HepG2 (cell line): ENCODE measurements around the gene HSD17B11. TPM values are rescaled to one million over a fixed set of nuclear protein-coding genes. Genes with fewer than 3 reads are reported as not detected.

Experiments
- ARNT2 ChIP-seq: sonication (generic); formaldehyde crosslinking; IDR thresholded peaks from 2 replicates; pipeline ENCODE4 v1.8.0; 2022; ENCODE audit warnings: mild to moderate bottlenecking, low read depth, missing genetic modification reagents, moderate library complexity
- ATF1 ChIP-seq: IDR thresholded peaks from 2 replicates; pipeline ENCODE4 v1.6.1; 2016; ENCODE audit warnings: mild to moderate bottlenecking, control low read depth
- BRF2 ChIP-seq: sonication (generic); formaldehyde crosslinking; IDR thresholded peaks from 2 replicates; pipeline ENCODE4 v1.8.1; 2022; ENCODE audit warnings: mild to moderate bottlenecking, missing genetic modification reagents
- ELF3 ChIP-seq: IDR thresholded peaks from 2 replicates; pipeline ENCODE4 v1.6.1; 2016; ENCODE audit warnings: missing genetic modification reagents, missing compliant biosample characterization
- FOXM1 ChIP-seq: sonication (generic); formaldehyde crosslinking; IDR thresholded peaks from 2 replicates; pipeline ENCODE4 v1.5.0; 2020; ENCODE audit warnings: missing genetic modification reagents
- LRRFIP1 ChIP-seq: sonication (generic); formaldehyde crosslinking; conservative IDR thresholded peaks from 2 replicates; pipeline ENCODE4 v1.4.0; 2020; ENCODE audit warnings: missing genetic modification reagents
- MED1 ChIP-seq: sonication (generic); formaldehyde crosslinking; IDR thresholded peaks from 2 replicates; pipeline ENCODE4 v1.4.0; 2020; ENCODE audit warnings: missing genetic modification reagents
- NPAS2 ChIP-seq: sonication (generic); formaldehyde crosslinking; IDR thresholded peaks from 2 replicates; pipeline ENCODE4 v1.8.0; 2022; ENCODE audit warnings: mild to moderate bottlenecking, missing genetic modification reagents, borderline replicate concordance
- NR2F1 ChIP-seq, 2 experiments: fragments of 450-650 bp in 1 of 2; formaldehyde crosslinking in 1 of 2; IDR thresholded peaks; 2 replicates each; pipeline versions ENCODE4 v1.5.0 to v1.6.1; 2016 to 2020; ENCODE audit warnings: mild to moderate bottlenecking in 1 of 2, missing compliant biosample characterization in 1 of 2, missing genetic modification reagents in 1 of 2, moderate library complexity in 1 of 2
- NR2F2 ChIP-seq: IDR thresholded peaks from 2 replicates; pipeline ENCODE4 v1.6.1; 2012; ENCODE audit warnings: low read depth, inconsistent platforms, borderline replicate concordance
- PITX1 ChIP-seq: sonication (generic); formaldehyde crosslinking; IDR thresholded peaks from 2 replicates; pipeline ENCODE4 v1.5.1; 2020; ENCODE audit warnings: mild to moderate bottlenecking, missing genetic modification reagents
- POGZ ChIP-seq: sonication (generic); formaldehyde crosslinking; IDR thresholded peaks from 2 replicates; pipeline ENCODE4 v1.4.0; 2020; ENCODE audit warnings: mild to moderate bottlenecking, missing genetic modification reagents
- POLR2AphosphoS5 ChIP-seq: IDR thresholded peaks from 2 replicates; pipeline ENCODE4 v1.6.1; 2012; ENCODE audit warnings: low read depth, low read length
- RORA ChIP-seq: sonication (generic); formaldehyde crosslinking; IDR thresholded peaks from 2 replicates; pipeline ENCODE4 v1.5.0; 2020; ENCODE audit warnings: mild to moderate bottlenecking, missing genetic modification reagents, moderate library complexity
- SAP130 ChIP-seq: IDR thresholded peaks from 2 replicates; pipeline ENCODE4 v1.6.1; 2016; ENCODE audit warnings: low read depth
- SRSF4 ChIP-seq: fragments of 200-400 bp; formaldehyde crosslinking; IDR thresholded peaks from one replicate; pipeline ENCODE4 v1.6.1; 2018; ENCODE audit warnings: mild to moderate bottlenecking, low read depth, low read length, moderate library complexity; ENCODE audit not compliant: poor library complexity, severe bottlenecking
- XRCC5 ChIP-seq: fragments of 200-400 bp; formaldehyde crosslinking; optimal IDR thresholded peaks from 2 replicates; pipeline ENCODE3; 2017; ENCODE audit warnings: mild to moderate bottlenecking, low read length
- ZNF367 ChIP-seq: sonication (generic); formaldehyde crosslinking; IDR thresholded peaks from 2 replicates; pipeline ENCODE4 v1.4.0; 2020; ENCODE audit warnings: missing genetic modification reagents, borderline replicate concordance
- ZNF503 ChIP-seq: sonication (generic); formaldehyde crosslinking; IDR thresholded peaks from 2 replicates; pipeline ENCODE4 v1.4.0; 2020; ENCODE audit warnings: missing genetic modification reagents
- ZNF550 ChIP-seq: sonication (generic); formaldehyde crosslinking; IDR thresholded peaks from 2 replicates; pipeline ENCODE4 v1.4.0; 2020; ENCODE audit warnings: mild to moderate bottlenecking, missing genetic modification reagents, borderline replicate concordance
- ZNF614 ChIP-seq: IDR thresholded peaks from 2 replicates; pipeline ENCODE4 v1.6.1; 2018; ENCODE audit warnings: missing biosample characterization, missing genetic modification reagents, inconsistent platforms, borderline replicate concordance
- ZNF652 ChIP-seq: IDR thresholded peaks from 2 replicates; pipeline ENCODE4 v1.6.1; 2016; ENCODE audit warnings: low read depth, borderline replicate concordance
- ZNF672 ChIP-seq: sonication (generic); formaldehyde crosslinking; IDR thresholded peaks from 2 replicates; pipeline ENCODE4 v1.8.1; 2022; ENCODE audit warnings: missing genetic modification reagents
- ZNF720 ChIP-seq: sonication (generic); formaldehyde crosslinking; IDR thresholded peaks from 2 replicates; pipeline ENCODE4 v1.4.0; 2020; ENCODE audit warnings: missing genetic modification reagents
- polyA plus RNA-seq, 8 experiments: library from polyadenylated mRNA; depleted of rRNA in 3 of 8; stranded (reverse) in 7 of 8; unstranded in 1 of 8; fragments of >200 nt; fragmentation: Illumina TruSeq in 4 of 8; extraction: Trizol in 4 of 8; gene quantifications; 2 replicates each; pipeline versions ENCODE4 v1.2.1 to v1.2.3, GENCODE V29; 2011 to 2016; ENCODE audit warnings: low read depth in 4 of 8, missing spikeins in 1 of 8, mixed read lengths in 1 of 8; ENCODE audit not compliant: insufficient read depth in 1 of 8
- total RNA-seq, 5 experiments: library from RNA; depleted of rRNA; stranded (reverse); fragments of >200 nt; fragmentation: Illumina TruSeq; extraction: Trizol; gene quantifications; 2 replicates each; pipeline ENCODE4 v1.2.3, GENCODE V29; 2016; ENCODE audit warnings: low read depth in 1 of 5
- TF ChIP-seq, protein P1 (sequence below): sonication (generic); formaldehyde crosslinking; IDR thresholded peaks from 2 replicates; pipeline ENCODE4 v1.8.0; 2022; ENCODE audit warnings: mild to moderate bottlenecking, missing genetic modification reagents, moderate library complexity
- TF ChIP-seq, protein P2 (sequence below): IDR thresholded peaks from 2 replicates; pipeline ENCODE4 v1.6.1; 2016; ENCODE audit warnings: mild to moderate bottlenecking

HSD17B11 gene
- total and polyA plus RNA-seq, 2 of the 13 experiments (the other 11 are each of a cell fraction or from before 2014, with no cell fraction given), result 121 to 158 TPM

DNA sequence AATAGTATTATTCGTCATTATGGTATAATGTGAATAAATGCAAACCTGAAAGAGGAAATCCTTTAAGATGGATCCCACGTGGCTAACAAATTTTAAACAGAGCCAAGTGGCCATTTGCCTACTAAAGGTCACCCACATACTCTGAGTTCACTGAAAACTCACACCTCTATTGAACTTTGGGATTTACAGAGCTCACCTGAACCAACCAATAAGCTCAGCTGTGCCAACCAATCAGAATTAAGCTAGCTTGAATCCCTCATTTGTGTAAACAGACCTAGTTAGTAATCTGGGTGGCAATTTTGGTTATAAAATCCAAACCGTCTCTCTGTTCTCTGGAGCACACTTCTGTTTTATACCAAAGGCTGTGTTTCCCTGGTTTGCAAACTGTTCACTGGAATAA is 26.0 kb upstream of the HSD17B11 start (continued):
- TF ChIP-seq ZNF503 (CRISPR knock-in tag), result 0 out of 2 replicates have a peak, but pooled peaks have one; percentile 48
- TF ChIP-seq ZNF367 (CRISPR knock-in tag), result no peak
- no peak for TF ChIP-seq PITX1 (CRISPR knock-in tag)
- TF ChIP-seq SAP130 (CRISPR knock-in tag), result peak; percentile 51
- TF ChIP-seq SRSF4, result no peak
- peak; percentile 79 for TF ChIP-seq POGZ (CRISPR knock-in tag)
- no peak for TF ChIP-seq ZNF672 (CRISPR knock-in tag)
- no peak for TF ChIP-seq LRRFIP1 (CRISPR knock-in tag)
- TF ChIP-seq ZNF614 (CRISPR knock-in tag), result no peak
- TF ChIP-seq ZNF720 (CRISPR knock-in tag), result no peak
- no peak for TF ChIP-seq ARNT2 (CRISPR knock-in tag)
- TF ChIP-seq, protein P1, sequence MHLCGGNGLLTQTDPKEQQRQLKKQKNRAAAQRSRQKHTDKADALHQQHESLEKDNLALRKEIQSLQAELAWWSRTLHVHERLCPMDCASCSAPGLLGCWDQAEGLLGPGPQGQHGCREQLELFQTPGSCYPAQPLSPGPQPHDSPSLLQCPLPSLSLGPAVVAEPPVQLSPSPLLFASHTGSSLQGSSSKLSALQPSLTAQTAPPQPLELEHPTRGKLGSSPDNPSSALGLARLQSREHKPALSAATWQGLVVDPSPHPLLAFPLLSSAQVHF, result no peak
- TF ChIP-seq ELF3 (CRISPR knock-in tag), result no peak
- peak; percentile 61 for TF ChIP-seq NR2F2
- no peak for TF ChIP-seq POLR2AphosphoS5
- TF ChIP-seq ZNF652 (CRISPR knock-in tag), result no peak
- TF ChIP-seq, protein P2, sequence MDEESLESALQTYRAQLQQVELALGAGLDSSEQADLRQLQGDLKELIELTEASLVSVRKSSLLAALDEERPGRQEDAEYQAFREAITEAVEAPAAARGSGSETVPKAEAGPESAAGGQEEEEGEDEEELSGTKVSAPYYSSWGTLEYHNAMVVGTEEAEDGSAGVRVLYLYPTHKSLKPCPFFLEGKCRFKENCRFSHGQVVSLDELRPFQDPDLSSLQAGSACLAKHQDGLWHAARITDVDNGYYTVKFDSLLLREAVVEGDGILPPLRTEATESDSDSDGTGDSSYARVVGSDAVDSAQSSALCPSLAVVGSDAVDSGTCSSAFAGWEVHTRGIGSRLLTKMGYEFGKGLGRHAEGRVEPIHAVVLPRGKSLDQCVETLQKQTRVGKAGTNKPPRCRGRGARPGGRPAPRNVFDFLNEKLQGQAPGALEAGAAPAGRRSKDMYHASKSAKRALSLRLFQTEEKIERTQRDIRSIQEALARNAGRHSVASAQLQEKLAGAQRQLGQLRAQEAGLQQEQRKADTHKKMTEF (CRISPR knock-in tag), result no peak
- no peak for TF ChIP-seq BRF2 (CRISPR knock-in tag)
- TF ChIP-seq ATF1 (CRISPR knock-in tag), result no peak
- no peak for TF ChIP-seq RORA (CRISPR knock-in tag)
- no peak for TF ChIP-seq NPAS2
- no peak for TF ChIP-seq ZNF550 (CRISPR knock-in tag)
- TF ChIP-seq XRCC5, result no peak
- peak in 1 of 2 experiments; percentile 51; a peak in 2 of 4 replicates for TF ChIP-seq NR2F1 (CRISPR knock-in tag; IDR thresholded peaks at IDR 0.05)
- TF ChIP-seq MED1 (CRISPR knock-in tag), result no peak
- no peak for TF ChIP-seq FOXM1 (CRISPR knock-in tag)
